ENCODE measurements around the gene CFAP299.

Gene CFAP299

DNA sequence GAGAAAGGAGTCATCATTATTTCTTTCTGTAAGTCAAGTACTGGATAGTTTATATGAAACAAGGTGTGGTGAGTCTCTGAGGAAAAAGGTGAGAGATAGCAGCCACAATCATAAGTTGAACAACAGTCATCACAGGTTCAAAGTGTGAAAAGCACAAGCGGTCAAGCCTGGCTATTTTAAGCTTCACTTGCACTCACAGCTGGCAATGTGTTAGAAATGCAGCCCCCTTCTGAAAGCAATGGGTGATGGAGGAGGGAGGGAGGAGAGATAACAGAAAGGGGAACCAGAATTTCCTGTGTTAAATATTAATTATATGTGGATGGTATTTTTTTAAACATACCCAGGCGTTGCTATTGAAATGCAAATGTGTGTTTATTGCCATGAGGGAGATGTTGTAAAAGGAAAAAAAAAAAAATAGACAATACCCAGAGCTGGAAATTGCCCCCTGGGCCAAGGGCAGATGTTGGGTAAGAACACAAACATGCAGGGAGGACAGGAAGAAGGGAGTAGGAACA lies 668.1 kb downstream of the CFAP299 start:
- TF ChIP-seq CTCF (IDR thresholded peaks at IDR 0.05) (no peak), ZFX (IDR thresholded peaks at IDR 0.05; ENCODE audit: borderline replicate concordance) (no peak)

GRCh38 chr4:81007417-81007816 lies 671.9 kb downstream of the CFAP299 start:
- H3K27ac ChIP-seq = no peak overlapping the region
- TF ChIP-seq CTCF (IDR thresholded peaks at IDR 0.05) (no peak), ZFX (IDR thresholded peaks at IDR 0.05; ENCODE audit: borderline replicate concordance) (no peak)

More for the DNA sequence above, 668.1 kb downstream of the CFAP299 start:
- no peak overlapping the region for H3K27ac ChIP-seq
